Skin of body (tissue), 2 donors: ENCODE data around the gene HID1. TPM values are rescaled to one million over a fixed set of nuclear protein-coding genes. Genes with fewer than 3 reads are reported as not detected.
A peak's percentile ranks its signal among the peaks of the same experiment; 100 is the strongest.
"Not testable (repeated sequence)": the region's sequence is repeated elsewhere in the genome, so short reads cannot be mapped to it uniquely, and the experiment has no call there.

Source experiments
- DNase-seq: peaks from one replicate; lab custom pipeline; 2025; lab: John Stamatoyannopoulos, UW
- total RNA-seq: library from RNA; depleted of rRNA; stranded (reverse); fragments of >200 nt; gene quantifications from one replicate; pipeline ENCODE4 v1.2.3, GENCODE V29; 2014

HID1 gene, protein sequence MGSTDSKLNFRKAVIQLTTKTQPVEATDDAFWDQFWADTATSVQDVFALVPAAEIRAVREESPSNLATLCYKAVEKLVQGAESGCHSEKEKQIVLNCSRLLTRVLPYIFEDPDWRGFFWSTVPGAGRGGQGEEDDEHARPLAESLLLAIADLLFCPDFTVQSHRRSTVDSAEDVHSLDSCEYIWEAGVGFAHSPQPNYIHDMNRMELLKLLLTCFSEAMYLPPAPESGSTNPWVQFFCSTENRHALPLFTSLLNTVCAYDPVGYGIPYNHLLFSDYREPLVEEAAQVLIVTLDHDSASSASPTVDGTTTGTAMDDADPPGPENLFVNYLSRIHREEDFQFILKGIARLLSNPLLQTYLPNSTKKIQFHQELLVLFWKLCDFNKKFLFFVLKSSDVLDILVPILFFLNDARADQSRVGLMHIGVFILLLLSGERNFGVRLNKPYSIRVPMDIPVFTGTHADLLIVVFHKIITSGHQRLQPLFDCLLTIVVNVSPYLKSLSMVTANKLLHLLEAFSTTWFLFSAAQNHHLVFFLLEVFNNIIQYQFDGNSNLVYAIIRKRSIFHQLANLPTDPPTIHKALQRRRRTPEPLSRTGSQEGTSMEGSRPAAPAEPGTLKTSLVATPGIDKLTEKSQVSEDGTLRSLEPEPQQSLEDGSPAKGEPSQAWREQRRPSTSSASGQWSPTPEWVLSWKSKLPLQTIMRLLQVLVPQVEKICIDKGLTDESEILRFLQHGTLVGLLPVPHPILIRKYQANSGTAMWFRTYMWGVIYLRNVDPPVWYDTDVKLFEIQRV
- 4.0 TPM for total RNA-seq

DNA sequence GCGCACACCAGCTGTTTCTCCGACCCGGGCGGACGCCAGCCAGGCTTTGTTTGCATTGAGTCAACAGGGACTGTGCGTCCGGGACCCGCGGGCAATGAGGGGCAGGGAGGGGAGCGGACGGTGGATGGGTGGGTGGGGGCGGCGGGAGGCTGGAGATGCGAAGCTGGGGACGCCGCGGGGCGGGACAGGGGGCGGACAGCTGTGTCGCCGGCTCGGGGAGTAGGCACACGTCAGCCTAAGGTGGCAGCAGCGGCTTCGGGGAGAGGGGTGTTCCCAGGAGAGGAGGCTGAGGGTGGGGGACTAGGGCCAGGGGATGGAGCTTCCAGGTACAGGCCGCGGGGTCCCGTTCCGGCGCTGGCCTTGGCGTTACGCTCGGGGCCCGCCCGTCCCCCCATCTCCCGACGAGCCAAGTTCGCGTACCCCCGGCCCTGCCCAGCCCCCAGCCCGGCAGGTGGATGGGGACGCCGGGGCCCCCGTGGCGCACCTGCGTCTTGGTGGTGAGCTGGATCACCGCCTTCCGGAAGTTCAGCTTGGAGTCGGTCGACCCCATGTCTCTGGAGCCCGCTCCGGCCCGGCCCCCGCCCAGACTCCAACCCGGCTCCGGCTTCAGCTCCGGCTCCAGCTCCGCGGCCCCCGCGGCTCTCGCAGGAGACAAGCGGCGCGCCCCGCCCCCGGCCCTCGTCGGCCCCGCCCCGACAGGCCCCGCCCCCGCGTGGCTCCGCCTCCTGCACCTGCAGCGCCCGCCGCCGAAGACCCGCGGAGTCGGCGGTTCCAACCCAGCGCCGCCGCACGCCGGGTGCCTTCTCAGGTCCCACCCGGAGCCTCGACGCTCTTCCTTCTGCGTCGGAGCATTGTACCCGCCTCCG lies at the start of gene HID1:
Gene HID1, minus strand, starts transcription at position 653 of the 866 bp plus-strand sequence. Its CDS starts 103 bp downstream, at position 550.
- DNase-seq, result no peak

DNA sequence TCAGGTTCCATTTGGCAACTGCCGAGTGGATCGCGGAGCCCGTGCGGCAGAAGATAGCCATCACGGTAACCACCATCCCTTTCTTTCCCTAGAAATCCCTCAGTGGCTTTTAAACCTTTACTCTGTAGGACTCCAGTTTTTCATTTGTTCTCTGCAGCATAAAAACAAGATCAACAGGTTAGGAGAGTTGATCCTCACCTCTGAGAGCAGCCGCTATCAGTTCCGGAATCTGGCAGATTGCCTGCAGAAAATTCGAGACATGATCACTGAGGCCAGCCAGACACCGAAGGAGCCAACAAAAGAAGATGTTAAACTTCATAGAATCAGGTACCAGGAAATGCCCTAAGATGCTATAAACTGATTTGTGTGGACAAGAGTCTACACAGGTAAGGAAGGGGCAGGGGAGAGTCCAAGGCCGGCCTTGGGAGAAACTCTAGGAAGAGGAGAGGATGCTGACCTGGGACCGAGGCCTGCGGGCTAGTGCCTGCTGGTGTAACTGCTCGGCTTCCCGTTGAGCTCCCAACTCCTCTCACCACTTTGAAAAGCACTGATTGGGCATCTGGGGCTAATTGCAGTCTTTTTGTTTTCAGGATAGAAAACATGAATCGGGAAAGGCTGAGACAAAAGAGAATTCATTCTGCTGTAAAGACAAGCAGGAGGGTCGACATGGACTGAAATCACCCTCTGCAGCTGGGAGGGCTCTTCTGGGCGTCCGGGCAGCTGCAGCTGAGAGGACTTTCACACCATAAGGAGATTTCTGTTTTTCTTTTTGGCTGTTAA lies 48.0 kb upstream of the HID1 start:
- DNase-seq, result no peak

DNA sequence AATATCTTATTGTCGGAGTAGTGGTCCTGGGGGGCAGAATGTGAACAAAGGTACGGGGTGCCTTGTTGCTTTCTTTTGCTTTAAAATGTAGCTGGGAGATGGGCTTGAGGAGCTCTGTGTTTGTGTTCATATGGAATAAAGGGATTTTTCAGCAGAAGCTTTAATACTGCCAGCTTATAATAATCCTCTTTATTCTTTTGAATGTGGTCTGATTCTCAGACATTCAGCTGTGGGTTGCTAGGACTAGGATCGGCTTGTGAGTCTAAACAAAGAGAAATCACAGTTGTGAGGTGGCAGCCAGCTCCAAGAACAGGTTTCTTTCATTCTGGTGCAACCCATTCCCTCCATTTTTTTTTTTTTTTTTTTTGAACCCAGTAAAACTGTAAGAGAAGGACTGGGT lies 47.2 kb upstream of the HID1 start:
- no peak for DNase-seq

DNA sequence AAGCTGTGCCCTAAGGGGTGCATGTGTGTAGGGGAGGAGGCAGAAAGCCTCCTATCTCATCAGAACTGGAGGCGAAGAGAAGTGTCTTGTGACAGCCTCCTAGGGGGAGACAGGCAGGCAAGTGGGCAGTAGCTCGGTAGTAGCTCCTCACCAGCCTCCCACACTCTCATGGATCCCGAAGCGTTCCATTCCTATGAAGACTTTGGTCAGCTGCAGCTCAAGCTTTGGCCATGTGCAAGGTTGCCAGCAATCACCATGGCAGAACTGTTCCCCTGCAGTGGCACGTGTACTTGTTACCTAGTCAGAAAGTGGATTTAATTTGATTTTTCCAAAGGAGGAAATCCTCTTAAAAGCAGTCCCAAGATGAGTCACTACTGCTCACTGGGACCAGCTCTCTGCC lies 46.6 kb upstream of the HID1 start:
- DNase-seq, result no peak

DNA sequence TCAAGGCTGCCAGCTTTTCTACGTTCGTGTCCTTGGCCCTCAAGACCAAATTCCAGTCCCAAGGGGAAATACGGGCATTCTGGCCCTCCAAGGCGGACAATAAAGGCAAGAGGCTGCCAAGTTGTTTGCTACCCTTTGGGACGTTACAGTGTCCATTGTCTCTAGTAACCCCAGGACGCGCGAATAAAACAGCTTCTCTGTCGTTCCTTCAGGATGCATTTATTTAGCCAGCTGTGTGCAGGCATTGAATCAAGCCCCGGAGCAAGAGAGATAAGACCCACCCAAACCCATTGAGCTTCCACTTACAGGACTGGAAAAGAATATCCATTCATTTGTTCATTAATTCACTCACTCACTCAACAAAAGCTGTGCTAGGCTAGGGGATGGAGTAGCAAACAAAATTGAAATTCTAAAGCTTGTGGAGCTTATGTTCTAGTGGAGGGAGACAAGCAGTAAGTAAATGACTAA lies 40.6 kb upstream of the HID1 start:
- peak; percentile 48 for DNase-seq

DNA sequence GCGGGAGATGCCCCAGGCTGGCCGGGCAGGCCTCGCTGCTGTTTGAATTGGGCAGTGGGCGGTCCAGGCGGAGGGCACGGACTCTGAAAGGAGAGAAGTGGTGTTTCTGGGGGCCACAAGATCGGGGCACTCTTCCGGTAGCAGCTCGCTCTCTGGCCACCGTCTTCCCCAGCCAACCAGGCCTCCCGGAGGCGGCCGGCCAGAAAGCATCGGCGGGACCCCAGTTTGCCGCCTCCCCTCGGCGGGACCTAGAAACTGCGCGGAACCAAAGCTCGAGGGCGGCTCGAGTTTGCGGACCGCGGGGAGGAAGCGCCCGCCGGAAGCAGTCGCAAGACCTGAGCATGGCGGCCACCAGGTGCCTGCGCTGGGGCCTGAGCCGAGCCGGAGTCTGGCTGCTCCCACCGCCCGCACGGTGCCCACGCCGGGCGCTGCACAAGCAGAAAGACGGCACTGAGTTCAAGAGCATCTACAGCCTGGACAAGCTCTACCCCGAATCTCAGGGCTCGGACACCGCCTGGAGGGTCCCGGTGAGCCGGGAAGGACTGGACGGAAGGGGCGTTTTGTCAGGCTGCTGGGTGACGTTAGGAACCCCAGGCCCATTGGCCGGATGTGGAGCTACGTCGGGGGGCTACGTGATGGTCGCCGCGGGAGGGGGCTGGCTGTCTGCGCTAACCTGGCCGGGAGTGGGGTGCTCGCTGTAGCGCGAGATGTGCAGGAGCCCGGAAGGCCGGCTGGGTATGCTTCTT lies 40.0 kb upstream of the HID1 start, which contains the start of gene MRPL58:
Gene MRPL58, plus strand, starts transcription at position 325 of the 746 bp plus-strand sequence. Its CDS starts 17 bp downstream, at position 342.
- DNase-seq, result peak; percentile 78

DNA sequence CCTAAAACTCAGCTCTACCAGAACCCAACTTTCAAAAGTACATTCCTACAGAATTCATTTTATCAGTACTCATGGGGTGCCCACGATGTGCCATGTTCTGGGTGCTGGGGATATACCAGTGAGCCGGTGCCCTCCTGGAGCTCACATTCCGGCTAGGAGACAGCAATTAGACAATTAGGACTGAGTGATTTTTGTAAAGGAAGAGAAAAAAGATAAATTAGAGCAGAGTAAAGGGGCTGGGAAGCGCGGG lies 39.5 kb upstream of the HID1 start:
- DNase-seq, result peak; percentile 59

DNA sequence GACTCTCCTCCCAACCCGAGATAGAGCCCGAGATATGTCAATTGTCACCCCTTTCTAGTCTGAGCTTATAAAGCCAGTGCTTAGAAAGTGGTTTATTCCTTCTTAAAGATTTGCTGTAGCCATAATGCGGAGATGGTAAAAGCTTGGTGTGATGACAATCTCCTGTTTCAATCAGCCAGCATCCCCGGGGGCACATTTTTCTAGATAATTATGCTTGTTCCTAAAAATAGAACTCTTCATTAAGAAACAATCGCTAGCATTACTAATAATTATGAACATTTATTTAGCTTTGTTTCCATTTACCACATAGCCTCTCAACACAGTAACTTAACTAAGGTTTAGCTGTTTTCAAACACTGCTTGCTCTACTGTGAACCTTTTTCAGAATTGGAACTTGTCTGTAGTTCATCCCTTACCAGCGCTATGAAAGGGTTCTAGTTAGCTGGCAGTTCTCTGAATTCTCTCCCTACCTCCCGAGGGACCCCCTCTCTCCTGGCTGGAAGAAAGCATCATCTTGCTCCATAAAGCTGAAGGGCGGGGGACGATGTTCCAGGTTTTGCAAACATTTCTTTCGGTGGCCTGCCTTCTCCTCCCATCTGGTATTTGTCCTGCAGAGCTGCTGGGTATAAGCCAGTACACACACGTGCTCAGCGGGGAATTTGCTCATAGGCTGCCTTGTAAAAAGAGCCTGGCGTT lies 39.0 kb upstream of the HID1 start:
- peak; percentile 62 for DNase-seq

DNA sequence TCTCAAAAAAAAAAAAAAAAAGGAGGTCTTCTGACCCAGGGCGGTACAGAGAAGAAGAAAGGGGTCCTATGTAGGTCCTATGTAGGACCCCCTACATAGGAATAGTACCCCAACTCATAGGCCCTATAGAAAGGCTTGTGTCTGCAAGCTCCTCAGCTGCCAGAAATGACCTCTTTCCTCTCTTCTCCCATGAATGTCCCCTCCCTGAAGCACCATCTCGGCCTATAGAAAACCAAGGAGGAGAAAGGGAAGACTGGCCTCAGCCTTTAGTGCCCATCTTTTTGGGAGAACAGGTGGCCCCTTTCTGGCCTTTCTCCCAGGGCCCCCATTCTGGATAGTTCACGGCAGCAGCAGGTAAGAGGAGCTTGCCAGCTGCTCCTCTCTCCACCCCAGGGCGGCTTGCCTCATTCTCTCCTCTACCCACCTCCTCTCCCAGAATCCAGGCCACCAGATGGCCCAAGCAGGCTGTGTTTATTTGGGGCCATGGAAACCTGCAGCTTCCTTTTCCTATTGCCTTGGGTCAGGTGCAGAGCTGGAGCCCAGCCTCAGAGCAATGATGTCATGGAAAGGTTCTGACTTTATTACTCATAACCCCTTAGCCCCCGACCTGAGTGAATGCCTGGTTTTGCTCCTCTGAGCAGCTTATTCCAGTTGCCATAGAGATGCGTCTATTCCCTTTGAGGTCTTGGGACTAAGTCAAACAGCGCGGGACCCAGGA lies 38.3 kb upstream of the HID1 start:
- peak; percentile 59 for DNase-seq

DNA sequence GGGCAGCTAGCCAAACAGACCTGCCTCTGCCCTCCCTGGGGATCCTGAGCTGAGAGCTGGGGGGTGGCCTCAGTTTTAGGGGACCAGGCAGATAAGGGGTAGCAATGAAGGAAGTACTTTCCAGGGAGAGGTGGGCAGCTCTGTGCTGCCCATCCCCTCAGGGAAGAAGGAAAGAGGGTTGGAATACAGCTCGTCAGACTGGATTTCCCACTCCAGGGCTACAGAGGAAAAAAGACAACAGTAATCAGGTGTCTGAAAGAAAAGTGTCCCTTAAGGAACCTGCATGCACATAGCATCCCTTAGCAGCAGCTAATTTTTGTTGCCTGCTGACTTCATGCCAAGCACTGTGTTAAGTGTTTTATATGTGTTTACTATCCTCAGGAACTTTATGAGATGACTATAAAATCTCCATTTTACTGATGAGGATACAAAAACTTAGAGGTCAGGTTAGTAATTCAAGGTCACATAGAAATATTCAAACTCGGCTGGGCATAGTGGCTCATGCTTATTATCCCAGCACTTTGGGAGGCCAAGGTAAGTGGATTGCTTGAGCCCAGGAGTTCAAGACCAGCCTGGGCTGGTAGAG lies 36.7 kb upstream of the HID1 start:
- no peak for DNase-seq

DNA sequence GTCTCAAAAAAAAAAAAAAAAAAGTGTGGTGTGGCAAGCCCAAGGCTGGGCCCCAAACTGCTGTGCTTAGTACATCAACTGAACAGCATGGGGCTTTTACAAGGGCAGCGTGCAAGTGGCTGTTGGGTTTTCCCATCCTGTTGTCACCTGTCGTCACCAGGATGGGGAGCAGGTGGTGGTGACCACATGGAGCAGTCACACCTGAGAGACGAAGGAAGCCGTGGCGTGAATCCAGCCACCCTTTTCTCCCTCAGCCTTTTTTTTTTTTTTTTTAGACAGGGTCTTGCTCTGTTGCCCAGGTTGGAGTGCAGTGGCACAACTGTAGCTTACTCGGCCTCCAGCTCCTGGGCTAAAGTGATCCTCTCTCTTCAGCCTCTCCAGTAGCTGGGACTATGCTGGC lies 35.8 kb upstream of the HID1 start:
- no peak for DNase-seq

DNA sequence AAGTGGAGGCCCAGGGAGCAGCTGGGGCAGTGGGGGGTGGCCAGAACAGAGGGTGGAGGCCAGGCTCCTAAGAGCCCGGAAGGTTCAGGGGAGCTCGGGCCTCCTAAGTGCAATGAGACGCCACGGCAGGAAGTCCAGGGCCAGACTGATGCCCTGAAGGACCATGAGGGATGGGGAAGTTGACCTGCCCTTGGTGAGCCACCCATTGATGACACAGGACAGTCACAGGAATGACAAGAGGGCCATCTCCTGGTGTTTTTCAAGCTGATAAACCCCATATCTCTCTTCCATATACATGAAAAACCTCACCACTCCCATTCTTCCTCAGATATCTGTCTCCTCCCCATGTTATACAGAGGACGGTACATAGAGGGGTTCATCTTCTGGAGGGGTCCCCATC lies 34.1 kb upstream of the HID1 start:
- DNase-seq, result no peak

DNA sequence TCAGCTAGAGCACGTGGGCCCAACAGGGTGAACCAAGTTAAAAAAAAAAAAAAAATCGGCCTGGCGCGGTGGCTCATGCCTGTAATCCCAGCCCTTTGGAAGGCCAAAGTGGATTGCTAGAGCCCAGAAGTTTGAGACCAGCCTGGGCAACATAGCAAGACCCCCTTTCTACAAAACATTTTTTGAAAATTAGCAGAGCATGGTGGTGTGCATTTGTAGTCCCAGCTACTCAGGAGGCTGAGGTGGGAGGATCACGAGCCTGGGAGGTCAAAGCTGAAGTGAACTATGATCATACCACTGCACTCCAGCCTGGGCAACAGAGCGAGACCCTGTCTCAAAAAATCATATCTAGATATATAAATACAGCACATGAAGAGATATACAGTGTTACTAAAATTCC lies 33.5 kb upstream of the HID1 start:
- DNase-seq, result not testable (repeated sequence)

DNA sequence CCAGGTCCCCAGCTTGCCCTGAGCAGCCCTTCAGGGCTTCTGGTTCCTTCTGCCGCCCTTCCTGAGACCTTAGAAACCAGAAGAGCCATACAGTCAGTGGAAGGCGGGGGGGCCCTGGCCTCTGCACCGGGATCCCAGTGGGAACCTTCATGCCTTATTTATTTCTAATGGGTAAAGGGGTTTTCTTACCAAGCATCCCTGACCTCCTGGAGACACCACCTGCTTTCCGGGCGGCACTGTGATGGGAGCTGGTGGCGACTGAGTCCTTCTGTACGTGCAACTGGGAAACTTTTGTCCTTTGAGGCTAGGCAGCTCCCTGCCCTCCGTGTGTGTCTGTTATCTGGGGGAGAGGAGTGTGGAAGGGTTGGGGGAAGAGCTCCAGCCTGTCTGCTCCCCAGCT lies 32.7 kb upstream of the HID1 start:
- DNase-seq, result no peak

DNA sequence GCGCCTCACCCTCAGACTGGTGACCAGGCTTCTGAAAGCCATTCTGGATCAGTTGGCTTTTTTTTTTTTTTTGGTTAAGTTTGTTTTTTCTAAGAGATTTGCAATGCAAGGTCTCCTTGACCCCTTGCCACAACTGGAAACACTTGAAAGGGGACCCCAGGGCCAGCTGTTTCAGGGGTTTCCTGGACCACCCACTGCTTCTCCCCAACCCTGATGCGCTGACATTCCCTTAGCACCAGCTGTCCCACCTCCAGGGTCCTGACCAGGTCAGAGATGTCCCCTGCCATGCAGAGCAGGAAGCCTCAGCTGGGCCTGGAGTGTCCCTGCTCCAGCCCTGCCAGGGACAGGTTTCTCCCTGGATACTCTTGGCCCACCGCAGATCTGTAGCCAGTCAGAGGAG lies 31.8 kb upstream of the HID1 start:
- no peak for DNase-seq

DNA sequence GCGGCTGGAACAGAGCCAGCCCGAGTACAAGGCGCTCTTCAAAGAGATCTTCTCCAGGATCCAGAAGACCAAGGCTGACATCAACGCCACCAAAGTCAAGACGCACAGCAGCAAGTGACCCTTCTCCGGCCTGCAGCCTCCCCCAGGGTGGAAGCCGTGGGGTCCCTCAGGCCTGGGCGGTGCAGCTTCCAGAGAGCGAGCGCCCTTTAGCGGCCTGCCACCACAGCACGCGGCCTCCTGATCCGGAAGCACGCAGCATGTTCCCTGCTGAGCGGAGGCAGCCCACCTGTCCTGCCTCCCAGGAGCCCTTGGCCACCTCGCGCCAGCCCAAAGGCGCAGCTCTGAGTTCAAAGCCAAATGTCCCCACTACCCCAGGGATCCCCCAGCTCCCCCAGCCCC lies 31.4 kb upstream of the HID1 start:
- no peak for DNase-seq

DNA sequence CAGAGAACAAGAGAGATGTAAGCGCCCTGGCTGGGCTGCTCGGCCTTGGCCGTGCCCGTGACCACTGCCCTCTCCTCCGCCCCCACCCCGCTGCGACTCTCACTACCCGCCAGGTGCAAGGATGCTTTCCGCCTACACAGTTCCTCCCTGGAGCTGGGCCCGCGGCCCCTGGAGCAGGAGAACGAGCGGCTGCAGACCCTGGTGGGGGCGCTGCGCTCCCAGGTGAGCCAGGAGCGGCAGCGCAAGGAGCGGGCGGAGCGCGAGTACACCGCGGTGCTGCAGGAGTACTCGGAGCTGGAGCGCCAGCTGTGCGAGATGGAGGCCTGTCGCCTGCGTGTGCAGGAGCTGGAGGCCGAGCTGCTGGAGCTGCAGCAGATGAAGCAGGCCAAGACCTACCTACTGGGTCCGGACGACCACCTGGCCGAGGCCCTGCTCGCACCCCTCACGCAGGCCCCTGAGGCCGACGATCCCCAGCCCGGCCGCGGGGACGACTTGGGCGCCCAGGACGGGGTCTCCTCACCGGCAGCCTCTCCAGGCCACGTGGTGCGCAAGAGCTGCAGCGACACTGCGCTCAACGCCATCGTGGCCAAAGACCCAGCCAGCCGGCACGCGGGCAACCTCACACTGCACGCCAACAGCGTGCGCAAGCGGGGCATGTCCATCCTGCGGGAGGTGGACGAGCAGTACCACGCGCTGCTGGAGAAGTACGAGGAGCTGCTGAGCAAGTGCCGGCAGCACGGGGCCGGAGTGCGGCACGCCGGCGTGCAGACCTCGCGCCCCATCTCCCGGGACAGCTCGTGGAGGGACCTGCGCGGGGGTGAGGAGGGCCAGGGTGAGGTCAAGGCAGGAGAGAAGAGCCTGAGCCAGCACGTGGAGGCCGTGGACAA lies 30.8 kb upstream of the HID1 start:
- no peak for DNase-seq
